SK-N-SH treated with all-trans-retinoic acid at 6 μM for 48 hours (cell line): Measurements from ENCODE around the gene RS1.

Experiments used
- ATAC-seq: fragments of 200-7000 bp; cut with Tn5 transposase; 3 replicates; pipeline ENCODE4 v1.9.1; 2020; ENCODE audit warnings: mild to moderate bottlenecking, moderate library complexity
- ARNTL ChIP-seq: fragments of 450-650 bp; formaldehyde crosslinking; IDR thresholded peaks from 2 replicates; pipeline ENCODE4 v1.5.0; 2020; ENCODE audit warnings: low read depth, mild to moderate bottlenecking, moderate library complexity, borderline replicate concordance
- BACH2 ChIP-seq: fragments of 250-450 bp; sonication (Bioruptor Pico); IDR thresholded peaks from 2 replicates; pipeline ENCODE4 v1.9.0; 2021; ENCODE audit warnings: mild to moderate bottlenecking, borderline replicate concordance
- CREB5 ChIP-seq: fragments of 250-450 bp; sonication (Bioruptor Pico); IDR thresholded peaks from 2 replicates; pipeline ENCODE4 v1.5.1; 2020; ENCODE audit warnings: low read depth, mild to moderate bottlenecking, moderate library complexity
- CSDC2 ChIP-seq: fragments of 250-450 bp; sonication (Bioruptor Pico); IDR thresholded peaks from 2 replicates; pipeline ENCODE4 v1.5.0; 2020; ENCODE audit warnings: mild to moderate bottlenecking, moderate library complexity
- CSRNP3 ChIP-seq: fragments of 250-450 bp; sonication (Bioruptor Pico); IDR thresholded peaks from 2 replicates; pipeline ENCODE4 v1.5.1; 2021; ENCODE audit warnings: mild to moderate bottlenecking, moderate library complexity
- ESRRG ChIP-seq: fragments of 250-450 bp; sonication (Bioruptor Pico); IDR thresholded peaks from 2 replicates; pipeline ENCODE4 v1.6.1; 2021; ENCODE audit warnings: mild to moderate bottlenecking
- ISL1 ChIP-seq: fragments of 250-450 bp; sonication (Bioruptor Pico); IDR thresholded peaks from 2 replicates; pipeline ENCODE4 v2.1.2; 2022; ENCODE audit warnings: mild to moderate bottlenecking, moderate library complexity
- OSR1 ChIP-seq: fragments of 250-450 bp; sonication (Bioruptor Pico); IDR thresholded peaks from 2 replicates; pipeline ENCODE4 v1.8.0; 2022; ENCODE audit warnings: moderate library complexity, mild to moderate bottlenecking, inconsistent platforms
- PATZ1 ChIP-seq: fragments of 250-450 bp; sonication (Bioruptor Pico); IDR thresholded peaks from 2 replicates; pipeline ENCODE4 v1.8.0; 2020; ENCODE audit warnings: mild to moderate bottlenecking, moderate library complexity, borderline replicate concordance
- POU6F1 ChIP-seq: fragments of 250-450 bp; sonication (Bioruptor Pico); IDR thresholded peaks from 2 replicates; pipeline ENCODE4 v1.8.0; 2021; ENCODE audit warnings: low read depth, mild to moderate bottlenecking, moderate library complexity, borderline replicate concordance
- PPARA ChIP-seq: fragments of 250-450 bp; sonication (Bioruptor Pico); IDR thresholded peaks from 2 replicates; pipeline ENCODE4 v1.5.0; 2020; ENCODE audit warnings: mild to moderate bottlenecking, borderline replicate concordance
- RARB ChIP-seq: fragments of 250-450 bp; sonication (Bioruptor Pico); IDR thresholded peaks from 2 replicates; pipeline ENCODE4 v1.8.0; 2021; ENCODE audit warnings: mild to moderate bottlenecking, moderate library complexity
- ZC3H10 ChIP-seq: fragments of 250-450 bp; sonication (Bioruptor Pico); IDR thresholded peaks from 2 replicates; pipeline ENCODE4 v1.5.1; 2021; ENCODE audit warnings: mild to moderate bottlenecking, moderate library complexity
- ZFP3 ChIP-seq: fragments of 250-450 bp; sonication (Bioruptor Pico); IDR thresholded peaks from 2 replicates; pipeline ENCODE4 v1.5.0; 2020; ENCODE audit warnings: mild to moderate bottlenecking, moderate library complexity
- ZFP30 ChIP-seq: fragments of 450-650 bp; formaldehyde crosslinking; IDR thresholded peaks from 2 replicates; pipeline ENCODE4 v1.5.0; 2022; ENCODE audit warnings: mild to moderate bottlenecking, moderate library complexity
- ZNF565 ChIP-seq: fragments of 450-650 bp; formaldehyde crosslinking; conservative IDR thresholded peaks from 2 replicates; pipeline ENCODE4 v1.5.0; 2020; ENCODE audit warnings: low read depth, mild to moderate bottlenecking, moderate library complexity
- ZNF70 ChIP-seq: fragments of 450-650 bp; formaldehyde crosslinking; IDR thresholded peaks from 2 replicates; pipeline ENCODE4 v1.5.0; 2020; ENCODE audit warnings: mild to moderate bottlenecking, moderate library complexity
- ZNF8 ChIP-seq: fragments of 450-650 bp; formaldehyde crosslinking; IDR thresholded peaks from 2 replicates; pipeline ENCODE4 v1.5.0; 2020; ENCODE audit warnings: mild to moderate bottlenecking, moderate library complexity

The RS1 gene

GRCh38 chrX:18664947-18665346, 7.0 kb downstream of the RS1 start:
- no peak for TF ChIP-seq OSR1 (CRISPR knock-in tag)
- no peak for TF ChIP-seq POU6F1 (CRISPR knock-in tag)
- no peak for TF ChIP-seq CREB5 (CRISPR knock-in tag)
- no peak for TF ChIP-seq ESRRG (CRISPR knock-in tag)
- TF ChIP-seq ISL1 (CRISPR knock-in tag): no peak
- TF ChIP-seq ZNF70 (CRISPR knock-in tag): no peak
- TF ChIP-seq BACH2: no peak
- no peak for TF ChIP-seq ZNF565 (CRISPR knock-in tag)
- TF ChIP-seq ZFP30: no peak
- TF ChIP-seq CSRNP3 (CRISPR knock-in tag): no peak
- ATAC-seq: no peak

- TF ChIP-seq ZFP3 (CRISPR knock-in tag) (no peak), ZNF70 (CRISPR knock-in tag) (no peak), PATZ1 (CRISPR knock-in tag) (no peak), ZNF8 (CRISPR knock-in tag) (no peak), ZNF565 (CRISPR knock-in tag) (no peak), CSRNP3 (CRISPR knock-in tag) (no peak), ESRRG (CRISPR knock-in tag) (no peak), CSDC2 (no peak), RARB (CRISPR knock-in tag) (no peak), PPARA (no peak), BACH2 (no peak), ARNTL (CRISPR knock-in tag) (no peak), ISL1 (CRISPR knock-in tag) (no peak), POU6F1 (CRISPR knock-in tag) (no peak)
These were observed 10.6 kb downstream of the RS1 start for GRCh38 chrX:18661273-18661672.

GRCh38 chrX:18654875-18655836, 16.8 kb downstream of the RS1 start:
- ATAC-seq: no peak

More at GRCh38 chrX:18661273-18661672, 10.6 kb downstream of the RS1 start:
- no peak for ATAC-seq

More at GRCh38 chrX:18654875-18655836, 16.8 kb downstream of the RS1 start:
- no peak for TF ChIP-seq ARNTL (CRISPR knock-in tag)
- no peak for TF ChIP-seq ZNF8 (CRISPR knock-in tag)
- TF ChIP-seq ZC3H10 (CRISPR knock-in tag): no peak
